Measurements from ENCODE around the gene ATOH8. TPM values are rescaled to one million over a fixed set of nuclear protein-coding genes. Genes with fewer than 3 reads are reported as not detected.

Gene ATOH8
- total RNA-seq, 4 donors from 2014 or later = 41.1 to 124 (median 62.5) TPM

DNA sequence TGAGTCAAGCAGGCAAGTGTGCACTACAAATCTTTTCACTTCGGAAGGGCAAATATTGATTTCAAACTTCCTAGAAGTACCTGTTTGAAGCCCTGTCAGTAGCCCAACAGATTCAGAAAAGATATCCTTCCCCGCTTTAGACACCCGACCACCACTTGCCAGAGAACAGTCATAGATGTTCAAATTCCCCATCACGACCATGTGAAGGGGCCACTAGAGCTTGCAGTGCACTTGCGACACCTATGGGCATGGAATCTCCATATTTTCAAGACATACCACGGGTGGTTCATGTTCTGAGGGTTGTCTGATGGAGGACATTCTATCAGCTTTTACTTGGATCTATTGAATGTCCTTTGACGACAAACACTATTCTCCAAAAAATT lies 35.8 kb upstream of the ATOH8 start:
- no peak for DNase-seq (ENCODE audit: extremely low spot score)
- Histone ChIP-seq H3K4me1 (peaks cover 4 to 25% (median 12%) of the 10 kb centered on the region in 4 donors), H3K27me3 (no peaks in the 10 kb centered on the region), H3K9me3 (no peaks in the 10 kb centered on the region), H3K36me3 (no peaks in the 10 kb centered on the region), H3K4me3 (no peak overlapping the region), H3K27ac (replicated peaks in 1 of 4) (no peak overlapping the region)
- 79% methylated on average over 7 of the region's 7 CpGs for WGBS
- TF ChIP-seq EP300 (IDR thresholded peaks at IDR 0.05) (no peak), POLR2AphosphoS5 (IDR thresholded peaks at IDR 0.05) (no peak), POLR2A (IDR thresholded peaks at IDR 0.05; ENCODE audit: low read depth) (no peak)
- TF ChIP-seq, protein P1, sequence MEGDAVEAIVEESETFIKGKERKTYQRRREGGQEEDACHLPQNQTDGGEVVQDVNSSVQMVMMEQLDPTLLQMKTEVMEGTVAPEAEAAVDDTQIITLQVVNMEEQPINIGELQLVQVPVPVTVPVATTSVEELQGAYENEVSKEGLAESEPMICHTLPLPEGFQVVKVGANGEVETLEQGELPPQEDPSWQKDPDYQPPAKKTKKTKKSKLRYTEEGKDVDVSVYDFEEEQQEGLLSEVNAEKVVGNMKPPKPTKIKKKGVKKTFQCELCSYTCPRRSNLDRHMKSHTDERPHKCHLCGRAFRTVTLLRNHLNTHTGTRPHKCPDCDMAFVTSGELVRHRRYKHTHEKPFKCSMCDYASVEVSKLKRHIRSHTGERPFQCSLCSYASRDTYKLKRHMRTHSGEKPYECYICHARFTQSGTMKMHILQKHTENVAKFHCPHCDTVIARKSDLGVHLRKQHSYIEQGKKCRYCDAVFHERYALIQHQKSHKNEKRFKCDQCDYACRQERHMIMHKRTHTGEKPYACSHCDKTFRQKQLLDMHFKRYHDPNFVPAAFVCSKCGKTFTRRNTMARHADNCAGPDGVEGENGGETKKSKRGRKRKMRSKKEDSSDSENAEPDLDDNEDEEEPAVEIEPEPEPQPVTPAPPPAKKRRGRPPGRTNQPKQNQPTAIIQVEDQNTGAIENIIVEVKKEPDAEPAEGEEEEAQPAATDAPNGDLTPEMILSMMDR (IDR thresholded peaks at IDR 0.05) = no peak
- intact Hi-C loops (cut with DNase I) = no loop called here

DNA sequence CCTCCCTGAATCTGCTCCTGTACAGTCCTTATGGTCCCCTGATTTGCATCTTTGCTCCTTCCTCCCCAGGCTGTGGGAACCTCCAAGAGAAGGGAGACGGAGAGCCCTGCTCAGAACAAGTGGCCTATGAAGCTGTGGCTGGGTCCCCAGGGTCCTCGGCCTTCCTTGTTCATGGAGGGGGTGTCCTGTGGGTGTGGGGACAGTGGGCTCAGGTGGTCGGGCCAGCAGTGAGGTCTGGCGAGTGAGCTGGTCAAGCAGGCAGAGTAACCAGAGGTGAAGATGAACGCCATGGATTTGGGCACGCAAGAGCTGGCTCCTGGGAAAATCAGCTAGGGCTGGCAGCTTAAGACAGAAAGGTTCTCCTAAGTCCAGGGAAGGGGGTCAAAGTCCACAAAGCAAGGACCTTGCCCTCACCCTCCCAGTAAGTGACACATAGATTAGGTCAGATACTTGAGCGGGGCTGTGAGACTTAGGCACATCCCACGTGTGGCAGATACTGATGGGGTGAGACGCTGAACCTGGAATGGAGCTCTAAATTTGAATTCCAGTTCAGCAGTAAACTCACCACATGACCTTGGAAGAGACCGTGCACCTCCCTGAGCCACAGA lies 34.8 kb upstream of the ATOH8 start:
- 96% methylated on average over 9 of the region's 10 CpGs for WGBS
- H3K4me3 ChIP-seq = no peak overlapping the region
- DNase-seq (ENCODE audit: extremely low spot score) = no peak
- no peaks in the 10 kb centered on the region for H3K27me3 ChIP-seq
- TF ChIP-seq, protein P1 (IDR thresholded peaks at IDR 0.05) = no peak
- TF ChIP-seq POLR2AphosphoS5 (IDR thresholded peaks at IDR 0.05) (no peak), POLR2A (IDR thresholded peaks at IDR 0.05; ENCODE audit: low read depth) (no peak), EP300 (IDR thresholded peaks at IDR 0.05) (no peak)
- no peaks in the 10 kb centered on the region for H3K9me3 ChIP-seq
- H3K36me3 ChIP-seq = no peaks in the 10 kb centered on the region
- intact Hi-C loops (cut with DNase I) = no loop called here
- peaks cover 0 to 15% (median 5%) of the 10 kb centered on the region in 4 donors for H3K4me1 ChIP-seq
- H3K27ac ChIP-seq (replicated peaks in 1 of 4) = no peak overlapping the region

DNA sequence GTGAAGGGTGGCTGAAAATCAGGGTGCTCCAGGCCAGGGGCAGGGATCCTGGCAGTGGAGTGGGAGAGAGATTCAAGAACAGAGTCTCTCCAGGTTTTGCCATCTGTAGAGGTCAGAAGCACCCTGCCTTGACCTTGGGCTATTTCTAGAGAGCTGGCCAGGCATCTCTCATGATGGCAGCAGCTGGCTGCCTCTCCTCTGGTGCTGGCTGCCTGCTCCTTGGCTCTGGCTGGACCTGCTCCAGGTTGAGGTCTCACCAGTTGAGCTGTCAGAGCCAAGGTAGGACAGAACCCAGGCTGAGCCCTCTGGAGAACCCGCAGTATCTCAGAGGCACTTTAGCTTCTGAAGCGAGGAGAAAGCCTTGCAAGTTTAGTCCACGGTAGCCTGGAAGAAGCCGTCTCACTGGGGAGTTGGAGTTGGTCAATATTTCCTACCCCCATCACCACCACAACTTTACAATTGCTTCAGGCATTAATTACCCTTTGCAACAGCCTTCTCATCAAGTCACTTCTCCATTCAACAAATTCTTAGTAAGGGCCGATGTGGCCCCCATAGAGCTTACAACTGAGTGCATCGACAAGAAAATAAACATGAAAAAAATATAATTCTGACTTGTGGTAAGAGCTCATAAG lies 34.1 kb upstream of the ATOH8 start:
- intact Hi-C loops (cut with DNase I) = loop anchor here (10.0 kb wide), 1 partner anchor 355 kb away; no protein-coding TSS in a partner anchor
- WGBS = 86% methylated on average over 6 of the region's 6 CpGs
- Histone ChIP-seq H3K4me3 (no peak overlapping the region), H3K36me3 (no peaks in the 10 kb centered on the region), H3K9me3 (no peaks in the 10 kb centered on the region), H3K27ac (replicated peaks in 1 of 4) (no peak overlapping the region), H3K4me1 (peaks cover 0 to 8% (median 3%) of the 10 kb centered on the region in 4 donors), H3K27me3 (no peaks in the 10 kb centered on the region)
- TF ChIP-seq EP300 (IDR thresholded peaks at IDR 0.05) (no peak), POLR2A (IDR thresholded peaks at IDR 0.05; ENCODE audit: low read depth) (no peak), POLR2AphosphoS5 (IDR thresholded peaks at IDR 0.05) (no peak)
- TF ChIP-seq, protein P1 (IDR thresholded peaks at IDR 0.05) = no peak
- no peak for DNase-seq (ENCODE audit: extremely low spot score)

DNA sequence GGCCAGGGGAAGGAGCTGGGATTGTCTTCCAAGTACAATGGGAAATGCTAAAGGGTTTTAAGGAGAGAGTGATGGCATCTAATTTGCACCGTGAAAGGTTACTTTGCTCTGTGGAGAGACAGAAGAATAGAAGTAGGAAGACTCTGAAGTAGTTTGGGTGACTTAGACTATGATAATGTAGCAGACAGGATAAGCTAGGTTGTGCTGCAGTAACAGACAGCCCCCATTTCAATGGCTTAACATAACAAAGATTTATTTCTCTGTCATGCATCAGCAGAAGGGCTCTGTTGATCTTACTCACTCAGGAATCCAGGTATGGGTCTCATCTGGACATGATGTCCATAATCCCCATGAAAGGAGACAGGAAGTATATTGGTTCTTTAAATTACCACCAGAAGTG lies 33.3 kb upstream of the ATOH8 start:
- H3K36me3 ChIP-seq = no peaks in the 10 kb centered on the region
- no peak for DNase-seq (ENCODE audit: extremely low spot score)
- H3K4me1 ChIP-seq = peaks cover 0 to 8% (median 7%) of the 10 kb centered on the region in 4 donors
- no peak overlapping the region for H3K27ac ChIP-seq (replicated peaks in 1 of 4)
- no peaks in the 10 kb centered on the region for H3K27me3 ChIP-seq
- no peaks in the 10 kb centered on the region for H3K9me3 ChIP-seq
- 94% methylated on average over 1 of the region's 1 CpG for WGBS
- no peak overlapping the region for H3K4me3 ChIP-seq
- intact Hi-C loops (cut with DNase I) = loop anchor here (10.0 kb wide), 1 partner anchor 354 kb away; no protein-coding TSS in a partner anchor
- TF ChIP-seq EP300 (IDR thresholded peaks at IDR 0.05) = no peak
- TF ChIP-seq POLR2AphosphoS5 (IDR thresholded peaks at IDR 0.05) = no peak
- TF ChIP-seq POLR2A (IDR thresholded peaks at IDR 0.05; ENCODE audit: low read depth) = no peak
- TF ChIP-seq, protein P1 (IDR thresholded peaks at IDR 0.05) = no peak

All from esophagus muscularis mucosa (tissue), 4 donors.